Globus pallidus (tissue), 1 donor: ENCODE data around the gene BDKRB2.

Experiments
- DNase-seq: peaks from one replicate; pipeline ENCODE4 v3.0.0-alpha.2; 2015; ENCODE audit warnings: low spot score

Gene BDKRB2

GRCh38 chr14:96204151-96205058 lies at the start of gene BDKRB2:
TSS of gene BDKRB2 (plus strand) at chr14:96204839. CDS start at chr14:96237108, 32,269 bp downstream.
- DNase-seq = peak; percentile 57

GRCh38 chr14:96154900-96155299 lies 49.7 kb upstream of the BDKRB2 start:
- no peak for DNase-seq

GRCh38 chr14:96156804-96157760 lies 47.6 kb upstream of the BDKRB2 start:
- no peak for DNase-seq

- DNase-seq = no peak
Measured at GRCh38 chr14:96158735-96159134, 45.9 kb upstream of the BDKRB2 start.

- DNase-seq = no peak
Measured at GRCh38 chr14:96160076-96160912, 44.3 kb upstream of the BDKRB2 start.

GRCh38 chr14:96160913-96161310 lies 43.7 kb upstream of the BDKRB2 start:
- DNase-seq = no peak

- no peak for DNase-seq
Measured at GRCh38 chr14:96161636-96162035, 43.0 kb upstream of the BDKRB2 start.

GRCh38 chr14:96162265-96162664 lies 42.4 kb upstream of the BDKRB2 start:
- no peak for DNase-seq

- DNase-seq = no peak
Measured at GRCh38 chr14:96162741-96163140, 41.9 kb upstream of the BDKRB2 start.

GRCh38 chr14:96164861-96165490 lies 39.7 kb upstream of the BDKRB2 start:
- no peak for DNase-seq

- DNase-seq = no peak
Measured at GRCh38 chr14:96165493-96166436, 38.9 kb upstream of the BDKRB2 start.

- no peak for DNase-seq
Measured at GRCh38 chr14:96166461-96167223, 38.0 kb upstream of the BDKRB2 start.

GRCh38 chr14:96167224-96168148 lies 37.2 kb upstream of the BDKRB2 start:
- no peak for DNase-seq

- no peak for DNase-seq
Measured at GRCh38 chr14:96168581-96168980, 36.1 kb upstream of the BDKRB2 start.

- DNase-seq = no peak
Measured at GRCh38 chr14:96170961-96171592, 33.6 kb upstream of the BDKRB2 start.

- no peak for DNase-seq
Measured at GRCh38 chr14:96173636-96174475, 30.8 kb upstream of the BDKRB2 start.

GRCh38 chr14:96176275-96176674 lies 28.4 kb upstream of the BDKRB2 start:
- no peak for DNase-seq
